Omental fat pad (tissue), 4 donors: ENCODE data around the gene ZNF30. TPM values are rescaled to one million over a fixed set of nuclear protein-coding genes. Genes with fewer than 3 reads are reported as not detected.

Experiments
- ATAC-seq: fragments of 150-250 bp; one replicate; pipeline ENCODE4 v1.9.1; 2016; ENCODE audit warnings: mild to moderate bottlenecking, moderate library complexity; ENCODE audit not compliant: low FRiP score
- DNase-seq: peaks from one replicate; pipeline ENCODE4 v3.0.0-alpha.2; 2019; ENCODE audit warnings: low spot score
- total RNA-seq, 4 donors: library from RNA; depleted of rRNA; stranded (reverse); fragments of >200 nt; gene quantifications; one replicate each; pipeline ENCODE4 v1.1.0, GENCODE V29; 2016
- TF ChIP-seq, protein P1 (sequence below), 3 donors: fragments of 450-650 bp; IDR thresholded peaks; one replicate each; pipeline ENCODE4 v1.5.1; 2016 to 2017; ENCODE audit warnings: antibody characterized with exemption in 3 of 3, mild to moderate bottlenecking in 3 of 3, moderate library complexity in 2 of 3

The ZNF30 gene
- 1 to 10 TPM in 2 of 4 donors, under 1 TPM in 2; 0.93 to 3.9 (median 1.5) TPM for total RNA-seq

DNA sequence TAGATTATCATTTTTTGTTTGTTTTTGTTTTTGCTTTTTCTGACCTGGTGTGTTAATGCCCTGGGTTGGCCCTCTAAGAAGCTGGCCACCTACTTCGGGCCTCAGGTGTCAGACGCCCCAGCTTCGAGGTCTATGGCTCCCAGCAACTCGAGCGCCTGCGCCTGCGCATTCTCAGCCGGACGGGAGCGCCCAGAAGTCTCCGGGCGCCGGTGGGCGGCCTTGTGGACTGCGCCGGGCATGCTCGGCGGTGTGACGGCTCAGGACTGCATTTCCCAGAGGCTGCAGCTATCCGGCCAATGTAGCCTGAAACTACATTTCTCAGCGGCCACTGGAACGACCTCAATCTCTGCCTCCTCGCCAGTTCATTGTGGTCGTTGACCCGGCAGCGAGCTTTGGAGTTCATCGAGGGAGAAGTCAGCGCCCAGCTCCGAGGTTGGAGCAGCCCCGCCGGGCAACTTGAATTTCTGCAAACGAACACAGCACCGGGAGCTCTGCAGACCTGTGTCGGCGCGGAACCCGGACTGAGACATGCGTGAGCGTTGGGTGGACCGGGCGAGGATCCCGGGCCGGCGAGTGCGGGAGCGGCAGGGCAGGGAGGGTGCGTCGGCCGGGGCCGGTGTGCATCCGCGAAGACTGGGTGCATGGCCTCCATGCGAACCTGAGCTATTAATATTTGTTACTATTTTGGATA lies at the start of gene ZNF30:
TSS of gene ZNF30 (plus strand) at position 219 of the 691 bp plus-strand sequence. CDS start 3,045 bp downstream, outside the sequence.
- peak; percentile 47 for DNase-seq
- peak; percentile 99 for ATAC-seq

DNA sequence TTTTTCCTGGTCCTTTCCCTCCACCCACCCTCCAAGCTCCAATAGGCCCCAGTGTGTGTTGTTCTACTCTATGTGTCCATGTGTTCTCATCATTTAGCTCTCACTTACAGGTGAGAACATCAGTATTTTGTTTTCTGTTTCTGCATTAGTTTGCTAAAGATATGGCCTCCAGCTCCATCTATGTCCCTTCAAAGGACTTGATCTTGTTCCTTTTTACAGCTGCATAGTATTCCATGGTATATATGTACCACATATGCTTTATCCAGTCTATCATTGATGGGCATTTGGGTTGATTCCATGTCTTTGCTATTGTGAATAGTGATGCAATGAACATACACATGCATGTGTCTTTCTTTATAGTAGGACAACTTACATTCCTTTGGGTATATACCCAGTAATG lies 47.1 kb upstream of the ZNF30 start:
- TF ChIP-seq, protein P1, sequence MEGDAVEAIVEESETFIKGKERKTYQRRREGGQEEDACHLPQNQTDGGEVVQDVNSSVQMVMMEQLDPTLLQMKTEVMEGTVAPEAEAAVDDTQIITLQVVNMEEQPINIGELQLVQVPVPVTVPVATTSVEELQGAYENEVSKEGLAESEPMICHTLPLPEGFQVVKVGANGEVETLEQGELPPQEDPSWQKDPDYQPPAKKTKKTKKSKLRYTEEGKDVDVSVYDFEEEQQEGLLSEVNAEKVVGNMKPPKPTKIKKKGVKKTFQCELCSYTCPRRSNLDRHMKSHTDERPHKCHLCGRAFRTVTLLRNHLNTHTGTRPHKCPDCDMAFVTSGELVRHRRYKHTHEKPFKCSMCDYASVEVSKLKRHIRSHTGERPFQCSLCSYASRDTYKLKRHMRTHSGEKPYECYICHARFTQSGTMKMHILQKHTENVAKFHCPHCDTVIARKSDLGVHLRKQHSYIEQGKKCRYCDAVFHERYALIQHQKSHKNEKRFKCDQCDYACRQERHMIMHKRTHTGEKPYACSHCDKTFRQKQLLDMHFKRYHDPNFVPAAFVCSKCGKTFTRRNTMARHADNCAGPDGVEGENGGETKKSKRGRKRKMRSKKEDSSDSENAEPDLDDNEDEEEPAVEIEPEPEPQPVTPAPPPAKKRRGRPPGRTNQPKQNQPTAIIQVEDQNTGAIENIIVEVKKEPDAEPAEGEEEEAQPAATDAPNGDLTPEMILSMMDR (IDR thresholded peaks at IDR 0.05), result no peak
- ATAC-seq, result no peak

More for the DNA sequence above, at the start of gene ZNF30:
- TF ChIP-seq, protein P1 (IDR thresholded peaks at IDR 0.05), result no peak

DNA sequence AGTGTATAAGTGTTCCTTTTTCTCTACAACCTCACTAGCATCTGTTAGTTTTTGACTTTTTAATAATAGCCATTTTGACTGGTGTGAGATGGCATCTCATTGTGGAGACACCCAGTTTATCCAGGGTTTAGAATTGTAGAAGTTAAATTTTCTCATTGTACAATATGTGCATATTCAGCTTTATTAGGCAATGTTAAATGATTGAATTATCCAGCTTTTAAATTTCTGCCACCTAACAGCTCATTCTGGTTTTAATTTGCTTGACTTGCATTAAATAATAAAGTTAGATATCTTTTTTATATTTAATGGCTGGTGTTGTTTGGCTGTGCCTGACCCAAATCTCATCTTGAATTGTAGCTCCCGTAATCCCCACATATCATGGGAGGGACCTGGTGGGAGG lies 46.7 kb upstream of the ZNF30 start:
- DNase-seq (no peak), ATAC-seq (no peak)
- TF ChIP-seq, protein P1 (IDR thresholded peaks at IDR 0.05), result no peak

More for the DNA sequence above, 47.1 kb upstream of the ZNF30 start:
- DNase-seq, result no peak

DNA sequence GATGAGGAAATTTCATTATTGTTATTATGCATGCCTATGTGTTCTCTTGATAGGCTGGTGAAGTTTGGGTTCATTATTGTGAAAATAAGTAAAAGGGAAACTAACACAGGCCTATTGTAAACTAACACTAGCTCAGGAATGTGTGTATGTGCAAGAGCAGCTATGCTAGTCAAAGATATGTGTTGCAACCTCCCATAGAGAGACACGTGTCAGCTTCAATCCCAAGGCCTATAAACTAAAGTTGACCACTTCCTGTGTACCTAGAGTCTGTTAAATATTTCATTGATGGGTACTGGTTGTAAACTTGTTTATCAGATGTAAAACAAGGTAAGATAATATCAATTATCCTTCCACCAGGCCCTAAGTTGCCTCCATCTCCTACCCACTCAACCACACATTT lies 44.7 kb upstream of the ZNF30 start:
- DNase-seq, result no peak
- ATAC-seq, result no peak
- TF ChIP-seq, protein P1 (IDR thresholded peaks at IDR 0.05), result no peak

DNA sequence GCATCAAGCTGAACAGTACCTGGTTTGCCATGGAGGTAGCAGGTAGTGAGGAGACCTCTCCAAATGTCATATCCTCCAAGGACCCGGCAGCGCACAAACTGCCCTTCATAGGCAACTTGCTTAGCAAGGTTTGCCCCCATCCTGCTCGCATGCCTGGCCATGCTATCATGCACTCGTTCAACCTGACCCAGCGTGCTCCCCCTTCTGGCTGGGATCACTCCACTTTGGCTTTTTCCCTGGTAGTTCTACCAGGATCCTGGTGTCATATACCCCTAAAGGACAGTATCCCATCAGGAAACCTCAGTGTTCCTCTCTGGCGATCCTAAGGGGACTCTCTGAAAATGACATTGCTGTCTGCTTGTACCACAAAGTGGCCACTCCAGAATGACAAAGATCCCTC lies 38.6 kb upstream of the ZNF30 start:
- TF ChIP-seq, protein P1 (IDR thresholded peaks at IDR 0.05), result no peak
- no peak for ATAC-seq
- no peak for DNase-seq

DNA sequence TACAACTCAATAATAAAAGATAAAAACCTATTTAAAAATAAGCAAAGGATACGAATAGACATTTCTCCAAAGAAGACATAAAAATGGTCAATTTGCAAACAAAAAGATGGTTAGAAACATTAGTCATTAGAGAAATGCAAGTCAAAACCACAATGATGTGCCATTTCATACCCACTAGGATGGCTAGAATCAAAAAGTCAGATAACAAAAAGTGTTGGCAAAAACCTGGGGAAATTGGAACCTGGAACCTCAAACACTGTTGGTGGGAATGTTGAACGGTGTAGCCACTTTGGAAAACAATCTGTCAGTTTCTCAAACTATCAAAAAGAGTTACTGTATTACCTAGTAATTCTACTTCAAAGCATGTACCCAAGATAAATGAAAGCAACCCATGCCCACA lies 26.5 kb upstream of the ZNF30 start:
- TF ChIP-seq, protein P1 (IDR thresholded peaks at IDR 0.05), result no peak
- no peak for ATAC-seq
- no peak for DNase-seq
